ENCODE data around the gene SCYGR7.
A peak's percentile ranks its signal among the peaks of the same experiment; 100 is the strongest.

SCYGR7 gene

DNA sequence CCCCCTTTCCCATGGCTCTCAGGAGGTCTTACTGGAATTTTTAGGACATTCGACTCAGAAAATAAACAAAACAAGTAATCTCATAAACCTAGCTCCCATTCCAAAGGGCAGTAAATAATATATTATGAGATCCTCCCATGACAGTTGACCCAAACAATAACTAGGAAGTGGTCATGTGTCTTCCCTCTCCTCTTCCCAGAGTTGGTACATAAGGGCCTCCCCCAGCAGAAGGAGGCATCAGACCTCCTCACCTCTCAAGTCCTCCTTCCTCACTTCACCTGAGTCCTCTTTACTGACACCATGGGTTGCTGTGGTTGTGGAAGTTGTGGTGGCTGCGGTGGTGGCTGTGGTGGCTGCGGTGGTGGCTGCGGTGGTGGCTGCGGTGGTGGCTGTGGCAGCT lies at the start of gene SCYGR7:
TSS of gene SCYGR7 (plus strand) at position 301 of the 400 bp plus-strand sequence. CDS start at position 301, 0 bp downstream.
- Histone ChIP-seq H3K4me1 (ENCODE audit: insufficient read depth, low read length) (no peaks in the 10 kb centered on the region), H3K36me3 (ENCODE audit: insufficient read depth, low read length) (no peaks in the 10 kb centered on the region), H3K9me3 (ENCODE audit: control insufficient read depth, insufficient read depth, low read length) (no peaks in the 10 kb centered on the region), H3K9ac (ENCODE audit: low read depth, low read length) (no peak within 1 kb of the TSS)

GRCh38 chr2:227684258-227684657 lies 43.9 kb upstream of the SCYGR7 start:
- Histone ChIP-seq H3K36me3 (ENCODE audit: insufficient read depth, low read length) (peaks cover 3% of the 10 kb centered on the region; the same call in 1 of the 2 replicates), H3K4me1 (ENCODE audit: insufficient read depth, low read length) (no peaks in the 10 kb centered on the region), H3K9me3 (ENCODE audit: control insufficient read depth, insufficient read depth, low read length) (no peaks in the 10 kb centered on the region), H3K9ac (ENCODE audit: low read depth, low read length) (no peak overlapping the region)

DNA sequence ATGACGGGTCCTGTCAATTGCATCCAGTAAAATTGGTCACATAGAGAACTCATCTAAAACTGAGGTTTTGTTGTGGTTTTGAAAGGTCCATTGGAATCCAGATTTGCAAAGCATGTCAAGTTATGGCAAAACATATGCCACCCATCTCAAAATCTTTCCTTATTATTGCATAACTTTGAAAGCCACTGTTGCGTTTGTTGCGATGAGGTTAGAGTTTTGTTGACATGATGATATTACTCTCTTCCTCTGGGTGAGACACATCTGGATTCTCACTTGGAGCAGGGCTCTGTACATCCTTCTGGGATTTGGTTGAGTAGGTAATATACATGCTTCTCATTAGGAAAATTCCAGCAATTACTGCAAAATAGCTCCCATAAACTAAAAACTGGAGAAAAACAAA lies 40.9 kb upstream of the SCYGR7 start:
- Histone ChIP-seq H3K9me3 (ENCODE audit: control insufficient read depth, insufficient read depth, low read length) (no peaks in the 10 kb centered on the region), H3K4me1 (ENCODE audit: insufficient read depth, low read length) (no peaks in the 10 kb centered on the region), H3K9ac (ENCODE audit: low read depth, low read length) (no peak overlapping the region), H3K36me3 (ENCODE audit: insufficient read depth, low read length) (peaks cover 3% of the 10 kb centered on the region; the same call in 1 of the 2 replicates)

DNA sequence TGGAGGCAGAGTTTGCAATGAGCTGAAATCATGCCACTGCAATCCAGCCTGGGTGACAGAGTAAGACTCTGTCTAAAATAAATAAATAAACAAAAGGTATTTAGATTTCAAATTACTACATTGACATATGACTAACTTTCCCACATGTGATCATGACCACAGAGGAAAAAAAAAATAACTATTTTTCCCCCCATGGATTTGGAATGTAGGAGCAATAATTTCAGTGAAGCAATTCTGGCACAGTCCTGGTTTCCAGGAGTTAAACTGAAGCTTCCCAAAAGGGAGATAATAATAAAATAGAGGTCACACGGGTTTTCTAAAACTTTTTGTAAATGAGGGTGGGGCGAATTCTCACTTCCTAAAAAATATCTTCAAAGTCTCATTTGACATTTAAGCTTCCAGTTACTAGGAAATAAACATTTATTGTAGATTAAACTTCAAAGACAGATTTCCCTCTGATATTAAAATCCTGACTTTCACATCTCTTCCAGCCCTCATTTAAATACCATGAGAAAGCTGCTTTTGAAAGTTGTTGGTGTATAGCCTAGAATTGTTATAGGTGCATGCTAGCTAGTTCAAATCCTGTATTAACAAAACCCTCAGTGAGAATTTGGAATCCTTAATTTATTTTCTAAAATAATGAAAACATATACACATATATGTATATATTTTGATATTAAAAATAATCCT lies 31.0 kb upstream of the SCYGR7 start:
- H3K9me3 ChIP-seq (ENCODE audit: control insufficient read depth, insufficient read depth, low read length), result no peaks in the 10 kb centered on the region
- H3K9ac ChIP-seq (ENCODE audit: low read depth, low read length), result no peak overlapping the region
- H3K36me3 ChIP-seq (ENCODE audit: insufficient read depth, low read length), result no peaks in the 10 kb centered on the region
- no peaks in the 10 kb centered on the region for H3K4me1 ChIP-seq (ENCODE audit: insufficient read depth, low read length)

DNA sequence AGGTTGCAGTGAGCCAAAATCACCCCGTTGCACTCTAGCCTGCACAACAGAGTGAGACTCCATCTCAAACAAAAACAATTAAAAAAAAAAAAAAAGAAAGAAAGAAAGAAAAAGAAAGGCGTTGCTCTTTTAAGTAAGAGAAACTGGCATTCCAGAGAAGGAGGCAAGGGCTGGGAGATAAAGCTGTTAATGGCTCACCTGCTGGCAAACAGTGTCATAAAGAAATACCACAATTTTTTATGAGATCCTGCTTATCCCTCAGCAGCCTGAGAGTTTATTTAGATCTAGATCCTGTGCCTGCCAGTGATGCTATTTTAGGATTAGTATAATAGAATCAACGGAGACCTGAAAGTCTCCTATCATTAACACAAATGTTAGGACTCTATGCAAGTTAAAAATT lies 26.6 kb upstream of the SCYGR7 start:
- Histone ChIP-seq H3K4me1 (ENCODE audit: insufficient read depth, low read length) (peaks cover 16% of the 10 kb centered on the region), H3K36me3 (ENCODE audit: insufficient read depth, low read length) (no peaks in the 10 kb centered on the region), H3K9ac (ENCODE audit: low read depth, low read length) (no peak overlapping the region), H3K9me3 (ENCODE audit: control insufficient read depth, insufficient read depth, low read length) (no peaks in the 10 kb centered on the region)

GRCh38 chr2:227703280-227703732 lies 24.8 kb upstream of the SCYGR7 start:
- peaks cover 16% of the 10 kb centered on the region for H3K4me1 ChIP-seq (ENCODE audit: insufficient read depth, low read length)
- H3K36me3 ChIP-seq (ENCODE audit: insufficient read depth, low read length), result no peaks in the 10 kb centered on the region
- no peak overlapping the region for H3K9ac ChIP-seq (ENCODE audit: low read depth, low read length)
- no peaks in the 10 kb centered on the region for H3K9me3 ChIP-seq (ENCODE audit: control insufficient read depth, insufficient read depth, low read length)

- Histone ChIP-seq H3K36me3 (ENCODE audit: insufficient read depth, low read length) (no peaks in the 10 kb centered on the region), H3K9ac (ENCODE audit: low read depth, low read length) (no peak overlapping the region), H3K9me3 (ENCODE audit: control insufficient read depth, insufficient read depth, low read length) (no peaks in the 10 kb centered on the region), H3K4me1 (ENCODE audit: insufficient read depth, low read length) (peaks cover 16% of the 10 kb centered on the region)
These were observed 24.2 kb upstream of the SCYGR7 start for GRCh38 chr2:227703961-227704360.

DNA sequence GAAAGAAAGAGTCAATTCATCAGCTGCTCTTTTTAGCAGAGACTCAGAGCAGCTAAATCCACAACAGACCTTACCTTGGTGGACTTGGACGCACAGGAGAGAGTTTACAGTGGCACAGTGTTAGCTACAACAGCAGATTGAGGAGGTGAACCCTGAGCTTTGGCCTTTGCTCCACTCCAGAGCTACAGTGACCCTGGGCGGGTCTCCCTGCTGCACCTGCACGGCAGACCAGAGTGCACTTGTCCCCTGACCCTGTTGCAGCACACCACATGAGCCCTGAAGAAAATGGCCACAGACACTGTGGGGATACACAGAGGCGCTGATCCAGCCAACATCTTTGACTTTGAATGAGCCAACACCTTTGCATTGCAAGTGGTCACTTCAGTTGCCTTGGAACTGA lies 21.3 kb upstream of the SCYGR7 start:
- H3K4me1 ChIP-seq (ENCODE audit: insufficient read depth, low read length), result peaks cover 16% of the 10 kb centered on the region
- H3K9ac ChIP-seq (ENCODE audit: low read depth, low read length), result no peak overlapping the region
- H3K36me3 ChIP-seq (ENCODE audit: insufficient read depth, low read length), result no peaks in the 10 kb centered on the region
- no peaks in the 10 kb centered on the region for H3K9me3 ChIP-seq (ENCODE audit: control insufficient read depth, insufficient read depth, low read length)

- Histone ChIP-seq H3K4me1 (ENCODE audit: insufficient read depth, low read length) (peaks cover 16% of the 10 kb centered on the region), H3K9me3 (ENCODE audit: control insufficient read depth, insufficient read depth, low read length) (no peaks in the 10 kb centered on the region), H3K36me3 (ENCODE audit: insufficient read depth, low read length) (no peaks in the 10 kb centered on the region), H3K9ac (ENCODE audit: low read depth, low read length) (no peak overlapping the region)
These were observed 20.7 kb upstream of the SCYGR7 start for GRCh38 chr2:227707390-227707789.

- Histone ChIP-seq H3K36me3 (ENCODE audit: insufficient read depth, low read length) (no peaks in the 10 kb centered on the region), H3K9ac (ENCODE audit: low read depth, low read length) (no peak overlapping the region), H3K4me1 (ENCODE audit: insufficient read depth, low read length) (peaks cover 4% of the 10 kb centered on the region; the same call in 1 of the 2 replicates)
These were observed 17.1 kb upstream of the SCYGR7 start for GRCh38 chr2:227710986-227711385.

GRCh38 chr2:227713291-227713690 lies 14.8 kb upstream of the SCYGR7 start:
- no peak overlapping the region for H3K9ac ChIP-seq (ENCODE audit: low read depth, low read length)

More at GRCh38 chr2:227710986-227711385, 17.1 kb upstream of the SCYGR7 start:
- H3K9me3 ChIP-seq (ENCODE audit: control insufficient read depth, insufficient read depth, low read length), result no peaks in the 10 kb centered on the region

GRCh38 chr2:227716501-227716900 lies 11.6 kb upstream of the SCYGR7 start:
- H3K9ac ChIP-seq (ENCODE audit: low read depth, low read length), result no peak overlapping the region
- no peaks in the 10 kb centered on the region for H3K9me3 ChIP-seq (ENCODE audit: control insufficient read depth, insufficient read depth, low read length)
- no peaks in the 10 kb centered on the region for H3K36me3 ChIP-seq (ENCODE audit: insufficient read depth, low read length)
- H3K4me1 ChIP-seq (ENCODE audit: insufficient read depth, low read length), result peaks cover 8% of the 10 kb centered on the region

More at GRCh38 chr2:227713291-227713690, 14.8 kb upstream of the SCYGR7 start:
- H3K4me1 ChIP-seq (ENCODE audit: insufficient read depth, low read length), result peaks cover 8% of the 10 kb centered on the region
- H3K36me3 ChIP-seq (ENCODE audit: insufficient read depth, low read length), result no peaks in the 10 kb centered on the region
- no peaks in the 10 kb centered on the region for H3K9me3 ChIP-seq (ENCODE audit: control insufficient read depth, insufficient read depth, low read length)

DNA sequence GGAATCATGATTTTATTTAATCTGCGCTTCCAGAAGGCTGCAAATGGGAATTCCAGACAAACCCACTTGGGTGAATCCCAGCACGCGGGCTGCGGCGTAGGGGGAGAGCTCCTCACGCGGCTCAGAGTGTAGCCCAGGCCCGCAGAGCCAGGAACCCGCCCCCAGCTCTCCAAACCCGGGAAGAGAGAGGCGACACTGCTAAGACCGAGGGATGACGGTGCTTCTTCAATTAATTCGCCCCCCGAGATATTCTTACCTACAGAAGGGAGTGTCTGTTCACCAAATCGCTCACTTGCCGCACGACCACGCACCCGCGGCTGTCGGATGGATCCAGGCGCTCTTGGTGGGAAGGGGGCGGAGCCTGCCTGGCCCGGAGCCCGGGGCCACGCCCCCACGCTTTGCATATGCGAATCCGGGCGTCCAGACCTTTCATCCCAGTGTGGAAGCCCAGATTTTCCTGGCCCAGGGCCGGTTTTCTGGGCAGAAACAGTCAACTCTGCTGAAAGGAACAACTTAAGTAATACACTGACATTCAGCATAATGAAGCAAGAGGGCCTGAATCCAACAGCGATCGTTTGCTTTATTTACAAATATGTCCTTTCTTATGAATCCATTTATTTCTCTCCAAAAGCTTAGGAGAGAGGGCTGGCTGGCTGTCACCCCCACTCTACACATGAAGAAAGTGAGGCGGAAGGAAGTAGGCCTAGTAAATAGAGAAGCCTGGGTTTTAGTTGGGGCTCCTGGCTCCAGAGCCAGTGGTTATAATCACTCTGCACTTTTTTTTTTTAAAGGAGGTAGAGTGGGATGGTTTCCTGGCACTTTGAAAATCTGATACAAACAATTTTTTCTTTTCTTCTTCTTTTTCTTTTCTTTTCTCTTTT lies 10.2 kb upstream of the SCYGR7 start, which contains the start of gene SLC19A3:
TSS of gene SLC19A3 (minus strand) at position 342 of the 881 bp plus-strand sequence. CDS start 15,710 bp downstream, outside the sequence.
- H3K36me3 ChIP-seq (ENCODE audit: insufficient read depth, low read length), result no peaks in the 10 kb centered on the region
- peak within 1 kb of the TSS; percentile 51; the same call in 1 of the 2 replicates for H3K9ac ChIP-seq (ENCODE audit: low read depth, low read length)
- no peaks in the 10 kb centered on the region for H3K9me3 ChIP-seq (ENCODE audit: control insufficient read depth, insufficient read depth, low read length)
- peaks cover 8% of the 10 kb centered on the region for H3K4me1 ChIP-seq (ENCODE audit: insufficient read depth, low read length)

- Histone ChIP-seq H3K36me3 (ENCODE audit: insufficient read depth, low read length) (no peaks in the 10 kb centered on the region), H3K9me3 (ENCODE audit: control insufficient read depth, insufficient read depth, low read length) (no peaks in the 10 kb centered on the region), H3K4me1 (ENCODE audit: insufficient read depth, low read length) (peaks cover 8% of the 10 kb centered on the region), H3K9ac (ENCODE audit: low read depth, low read length) (no peak overlapping the region)
These were observed 8.5 kb upstream of the SCYGR7 start for GRCh38 chr2:227719641-227720040.

Data from ES-I3 (cell line).